NB4 (cell line): ENCODE results near the gene PDE4D.

Experiments used
- MYC ChIP-seq: IDR thresholded peaks from 2 replicates; pipeline ENCODE4 v1.6.1; 2011; ENCODE audit warnings: low read depth, low read length
- POLR2A ChIP-seq: IDR thresholded peaks from 2 replicates; pipeline ENCODE4 v1.6.1; 2011; ENCODE audit warnings: mild to moderate bottlenecking; ENCODE audit not compliant: insufficient read length; ENCODE audit errors: extremely low read depth
- TF ChIP-seq, protein P1 (sequence below): IDR thresholded peaks from one replicate; pipeline ENCODE4 v1.5.1; 2012; ENCODE audit warnings: low read depth, low read length

DNA sequence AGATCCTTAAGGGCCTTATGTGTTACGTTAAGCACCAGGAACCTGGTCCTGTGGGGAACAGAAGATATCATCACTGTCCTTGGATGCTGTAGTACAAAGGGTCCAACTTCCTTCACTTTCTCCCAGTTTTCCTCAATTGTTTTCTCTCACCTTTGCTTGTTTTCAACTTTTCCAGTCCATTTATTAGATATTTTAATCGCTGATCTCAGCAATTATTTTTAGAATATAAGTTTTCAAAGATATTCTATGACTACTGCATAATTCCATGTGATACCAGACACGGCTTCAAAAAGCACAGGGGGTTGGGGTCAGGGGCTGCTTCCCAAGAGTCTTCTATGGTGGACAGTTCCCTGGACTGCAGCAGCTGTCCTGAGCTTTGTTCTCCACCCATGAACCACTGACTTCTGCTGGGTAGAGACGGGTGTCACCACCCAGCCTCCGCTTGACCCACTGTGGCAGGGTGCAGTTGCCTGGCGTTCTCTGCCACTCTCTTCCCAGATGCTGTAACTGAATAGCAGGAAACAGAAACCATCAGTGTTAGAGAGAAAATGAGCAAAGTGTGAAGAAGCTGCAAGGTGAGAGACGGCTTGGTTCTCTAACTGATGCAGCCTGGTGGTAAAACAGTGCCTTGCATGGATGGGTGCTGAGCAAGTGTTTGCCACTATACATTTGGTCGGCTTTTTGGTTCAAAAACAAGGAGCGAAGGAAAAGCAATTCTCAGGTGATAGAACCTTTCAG, 927.7 kb downstream of the PDE4D start:
- TF ChIP-seq, protein P1, sequence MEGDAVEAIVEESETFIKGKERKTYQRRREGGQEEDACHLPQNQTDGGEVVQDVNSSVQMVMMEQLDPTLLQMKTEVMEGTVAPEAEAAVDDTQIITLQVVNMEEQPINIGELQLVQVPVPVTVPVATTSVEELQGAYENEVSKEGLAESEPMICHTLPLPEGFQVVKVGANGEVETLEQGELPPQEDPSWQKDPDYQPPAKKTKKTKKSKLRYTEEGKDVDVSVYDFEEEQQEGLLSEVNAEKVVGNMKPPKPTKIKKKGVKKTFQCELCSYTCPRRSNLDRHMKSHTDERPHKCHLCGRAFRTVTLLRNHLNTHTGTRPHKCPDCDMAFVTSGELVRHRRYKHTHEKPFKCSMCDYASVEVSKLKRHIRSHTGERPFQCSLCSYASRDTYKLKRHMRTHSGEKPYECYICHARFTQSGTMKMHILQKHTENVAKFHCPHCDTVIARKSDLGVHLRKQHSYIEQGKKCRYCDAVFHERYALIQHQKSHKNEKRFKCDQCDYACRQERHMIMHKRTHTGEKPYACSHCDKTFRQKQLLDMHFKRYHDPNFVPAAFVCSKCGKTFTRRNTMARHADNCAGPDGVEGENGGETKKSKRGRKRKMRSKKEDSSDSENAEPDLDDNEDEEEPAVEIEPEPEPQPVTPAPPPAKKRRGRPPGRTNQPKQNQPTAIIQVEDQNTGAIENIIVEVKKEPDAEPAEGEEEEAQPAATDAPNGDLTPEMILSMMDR: no peak
- TF ChIP-seq POLR2A: no peak
- TF ChIP-seq MYC: no peak
